Colonic mucosa (tissue), 4 donors: ENCODE results near the gene DNAJA4. TPM values are rescaled to one million over a fixed set of nuclear protein-coding genes. Genes with fewer than 3 reads are reported as not detected.

Experiments
- DNase-seq: peaks from one replicate; pipeline ENCODE4 v3.0.0-alpha.2; 2020
- H3K27ac ChIP-seq: fragments of 200-600 bp; one replicate; pipeline ENCODE4 v1.8.0; 2021
- H3K27me3 ChIP-seq: fragments of 200-600 bp; one replicate; pipeline ENCODE4 v1.8.0; 2021
- H3K36me3 ChIP-seq: fragments of 200-600 bp; one replicate; pipeline ENCODE4 v1.8.0; 2021
- H3K4me1 ChIP-seq: fragments of 200-600 bp; one replicate; pipeline ENCODE4 v1.8.0; 2021; ENCODE audit warnings: mild to moderate bottlenecking
- H3K4me3 ChIP-seq: fragments of 200-600 bp; one replicate; pipeline ENCODE4 v1.8.0; 2021
- H3K9ac ChIP-seq, 2 donors: one replicate each; pipeline ENCODE4 v1.7.0; 2013; ENCODE audit warnings: control low read depth in 2 of 2, low read depth in 2 of 2, low read length in 2 of 2
- H3K9me3 ChIP-seq: fragments of 200-600 bp; one replicate; pipeline ENCODE4 v1.8.0; 2021
- intact Hi-C: fragments of 100-400 bp; cut with DNase I; formaldehyde crosslinking; loops from one replicate; pipeline ENCODE4 v1.14.1; 2022
- total RNA-seq, 2 donors: library from RNA; stranded (reverse); fragmentation: NEBNext Ultra II Directional in 1 of 2; extraction: Animal tissue kit (Norgen Biotek cat#: 25700) in 1 of 2; gene quantifications; one replicate each; pipeline ENCODE4 v1.2.1, GENCODE V29; 2021
- TF ChIP-seq, protein P1 (sequence below): fragments of 200-600 bp; IDR thresholded peaks from one replicate; pipeline ENCODE4 v1.8.0; 2022; ENCODE audit warnings: antibody characterized with exemption, mild to moderate bottlenecking
- donor health status: healthy.
- donor health status: DM: no; HTN: no; CAD: no.
- donor health status: DM: no; HTN: no; CAD: no.

Gene DNAJA4
- total RNA-seq, 2 donors from 2014 or later = 42.6 to 54.5 TPM

DNA sequence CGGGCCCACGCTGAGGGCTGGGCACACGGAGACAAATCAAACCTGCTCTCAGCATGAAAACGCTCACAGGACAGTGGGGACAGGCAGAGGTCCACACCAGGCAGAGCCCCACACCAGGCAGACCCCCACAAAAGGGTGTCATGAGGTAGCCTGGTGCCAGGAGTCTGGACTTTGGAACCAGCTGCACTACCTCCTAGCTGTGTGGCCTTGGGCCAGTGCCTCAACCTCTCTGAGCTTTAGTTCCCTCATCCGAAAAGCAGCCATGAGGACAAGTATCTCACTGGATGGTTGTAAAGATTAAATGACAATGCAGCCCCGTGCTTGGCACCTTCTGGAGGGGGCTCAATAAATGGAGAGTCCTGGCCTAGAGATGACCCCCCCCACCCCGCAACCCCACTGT, 59.3 kb downstream of the DNAJA4 start:
- intact Hi-C loops = no loop called here
- TF ChIP-seq, protein P1, sequence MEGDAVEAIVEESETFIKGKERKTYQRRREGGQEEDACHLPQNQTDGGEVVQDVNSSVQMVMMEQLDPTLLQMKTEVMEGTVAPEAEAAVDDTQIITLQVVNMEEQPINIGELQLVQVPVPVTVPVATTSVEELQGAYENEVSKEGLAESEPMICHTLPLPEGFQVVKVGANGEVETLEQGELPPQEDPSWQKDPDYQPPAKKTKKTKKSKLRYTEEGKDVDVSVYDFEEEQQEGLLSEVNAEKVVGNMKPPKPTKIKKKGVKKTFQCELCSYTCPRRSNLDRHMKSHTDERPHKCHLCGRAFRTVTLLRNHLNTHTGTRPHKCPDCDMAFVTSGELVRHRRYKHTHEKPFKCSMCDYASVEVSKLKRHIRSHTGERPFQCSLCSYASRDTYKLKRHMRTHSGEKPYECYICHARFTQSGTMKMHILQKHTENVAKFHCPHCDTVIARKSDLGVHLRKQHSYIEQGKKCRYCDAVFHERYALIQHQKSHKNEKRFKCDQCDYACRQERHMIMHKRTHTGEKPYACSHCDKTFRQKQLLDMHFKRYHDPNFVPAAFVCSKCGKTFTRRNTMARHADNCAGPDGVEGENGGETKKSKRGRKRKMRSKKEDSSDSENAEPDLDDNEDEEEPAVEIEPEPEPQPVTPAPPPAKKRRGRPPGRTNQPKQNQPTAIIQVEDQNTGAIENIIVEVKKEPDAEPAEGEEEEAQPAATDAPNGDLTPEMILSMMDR = no peak
- H3K27me3 ChIP-seq = no peaks in the 10 kb centered on the region
- no peak overlapping the region for H3K27ac ChIP-seq
- no peak for DNase-seq
- H3K36me3 ChIP-seq = no peaks in the 10 kb centered on the region
- H3K4me3 ChIP-seq = no peak overlapping the region
- H3K9me3 ChIP-seq = no peaks in the 10 kb centered on the region
- no peaks in the 10 kb centered on the region for H3K4me1 ChIP-seq
- no peak overlapping the region for H3K9ac ChIP-seq

GRCh38 chr15:78324144-78324543, 59.8 kb downstream of the DNAJA4 start:
- H3K4me1 ChIP-seq = no peaks in the 10 kb centered on the region
- H3K36me3 ChIP-seq = no peaks in the 10 kb centered on the region
- TF ChIP-seq, protein P1 = no peak
- no peaks in the 10 kb centered on the region for H3K9me3 ChIP-seq
- H3K27ac ChIP-seq = no peak overlapping the region
- intact Hi-C loops = no loop called here
- no peak for DNase-seq
- H3K9ac ChIP-seq = no peak overlapping the region
- no peak overlapping the region for H3K4me3 ChIP-seq
- H3K27me3 ChIP-seq = no peaks in the 10 kb centered on the region

GRCh38 chr15:78325092-78325843, 60.9 kb downstream of the DNAJA4 start:
- H3K27ac ChIP-seq = no peak overlapping the region

DNA sequence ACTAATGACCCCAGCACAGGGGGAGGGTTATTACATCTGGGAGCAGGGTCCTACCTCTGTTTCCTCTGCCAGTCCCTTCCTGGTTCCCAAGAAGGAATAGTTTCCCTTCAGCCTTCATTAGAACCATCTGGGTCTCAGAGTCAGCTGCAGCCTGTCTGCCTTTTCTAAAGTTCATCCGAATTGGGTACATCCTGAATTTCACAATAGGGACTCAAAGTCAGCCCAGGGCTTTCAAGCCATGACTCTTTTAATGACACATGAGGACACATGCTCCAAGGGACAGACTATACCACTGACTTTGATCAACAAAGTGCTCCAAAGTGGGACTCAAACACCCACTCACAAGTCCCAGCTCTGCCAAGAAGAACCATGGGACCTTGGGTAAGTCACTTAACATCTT, 63.1 kb downstream of the DNAJA4 start:
- no peak for DNase-seq
- TF ChIP-seq, protein P1 = no peak
- H3K9me3 ChIP-seq = no peaks in the 10 kb centered on the region

More at GRCh38 chr15:78325092-78325843, 60.9 kb downstream of the DNAJA4 start:
- Histone ChIP-seq H3K9ac (no peak overlapping the region), H3K27me3 (no peaks in the 10 kb centered on the region), H3K36me3 (no peaks in the 10 kb centered on the region), H3K9me3 (no peaks in the 10 kb centered on the region), H3K4me1 (no peaks in the 10 kb centered on the region), H3K4me3 (no peak overlapping the region)
- intact Hi-C loops = no loop called here
- no peak for DNase-seq
- TF ChIP-seq, protein P1 = no peak

DNA sequence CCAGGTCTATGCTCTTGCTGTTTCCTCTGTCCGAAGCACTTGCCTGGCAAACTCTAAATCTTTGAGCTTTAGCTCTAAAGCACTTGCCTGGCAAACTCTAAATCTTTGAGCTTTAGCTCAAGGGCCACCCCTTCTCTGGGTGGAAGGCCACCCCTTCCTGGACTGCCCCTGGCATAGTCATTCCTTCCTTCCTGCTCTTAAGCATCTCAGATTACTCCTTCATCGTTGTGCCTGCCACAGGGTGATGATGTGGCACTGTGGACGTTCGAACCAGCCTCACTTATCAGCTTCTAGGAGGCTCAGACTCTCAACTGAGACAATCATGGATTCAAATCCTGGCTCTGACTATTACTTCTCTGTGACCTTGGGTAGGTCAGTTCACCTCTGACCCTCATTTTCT, 65.3 kb downstream of the DNAJA4 start:
- Histone ChIP-seq H3K9me3 (no peaks in the 10 kb centered on the region), H3K9ac (no peak overlapping the region)
- intact Hi-C loops = no loop called here

More for the DNA sequence above, 63.1 kb downstream of the DNAJA4 start:
- no peaks in the 10 kb centered on the region for H3K36me3 ChIP-seq
- no peaks in the 10 kb centered on the region for H3K27me3 ChIP-seq
- H3K4me3 ChIP-seq = no peak overlapping the region
- no peak overlapping the region for H3K27ac ChIP-seq
- H3K9ac ChIP-seq = no peak overlapping the region
- no peaks in the 10 kb centered on the region for H3K4me1 ChIP-seq
- intact Hi-C loops = no loop called here

More for the DNA sequence above, 65.3 kb downstream of the DNAJA4 start:
- Histone ChIP-seq H3K36me3 (no peaks in the 10 kb centered on the region), H3K4me1 (no peaks in the 10 kb centered on the region), H3K4me3 (no peak overlapping the region), H3K27me3 (no peaks in the 10 kb centered on the region), H3K27ac (no peak overlapping the region)
- TF ChIP-seq, protein P1 = no peak
- DNase-seq = no peak

Other genes starting within 250 kb of the DNAJA4 start
- 10 to 100 TPM; 35.9 to 49.1 TPM for gene TBC1D2B, start 186.9 kb upstream of the DNAJA4 start, total RNA-seq
- gene SH2D7, start 172.0 kb upstream of the DNAJA4 start, total RNA-seq = 1 to 10 TPM in 1 of 2 donors, under 1 TPM in 1; 0.58 to 1.6 TPM
- 10 to 100 TPM in 1 of 2 donors, 1 to 10 TPM in 1; 6.8 to 14.6 TPM for gene CIB2, start 133.1 kb upstream of the DNAJA4 start, total RNA-seq
- 100 to 1,000 TPM; 203 to 264 TPM for gene IDH3A, start 115.2 kb upstream of the DNAJA4 start, total RNA-seq
- gene ACSBG1, start 30.0 kb upstream of the DNAJA4 start, total RNA-seq = under 1 TPM; 0.58 to 0.59 TPM
- gene SKIC8, start 35.0 kb downstream of the DNAJA4 start, total RNA-seq = 10 to 100 TPM; 35.9 to 47.0 TPM
- gene CRABP1, start 75.8 kb downstream of the DNAJA4 start, total RNA-seq = 1 to 10 TPM; 1.3 to 1.5 TPM
- gene IREB2, start 173.7 kb downstream of the DNAJA4 start, total RNA-seq = 10 to 100 TPM; 52.4 to 59.9 TPM
- gene HYKK, start 243.0 kb downstream of the DNAJA4 start, total RNA-seq = 1 to 10 TPM; 7.2 to 7.6 TPM